Activated CD4-positive, alpha-beta T cell treated with anti-CD3 and anti-CD28 coated beads for 36 hours (primary cell): ENCODE data around the gene PHF5A. TPM values are rescaled to one million over a fixed set of nuclear protein-coding genes. Genes with fewer than 3 reads are reported as not detected.
"Not testable (repeated sequence)": the region's sequence is repeated elsewhere in the genome, so short reads cannot be mapped to it uniquely, and the experiment has no call there.

Experiments used
- ATAC-seq: fragments of 200-7000 bp; cut with Tn5 transposase; one replicate; pipeline ENCODE4 v1.10.0; 2021; ENCODE audit warnings: mild to moderate bottlenecking, moderate library complexity
- CTCF ChIA-PET: fragments of 350-600 bp; sonication (Branson Sonifier 250); formaldehyde crosslinking; loops from one replicate; lab custom pipeline; 2021; ENCODE audit warnings: antibody characterized with exemption; lab: Charles Lee
- POLR2A ChIA-PET: fragments of 350-600 bp; sonication (Branson Sonifier 250); formaldehyde crosslinking; loops from one replicate; lab custom pipeline; 2021; ENCODE audit warnings: antibody characterized with exemption, inconsistent platforms; lab: Charles Lee
- DNase-seq: peaks from one replicate; pipeline ENCODE4 v3.0.0-alpha.2; 2020
- H3K27ac Mint-ChIP-seq: one replicate; pipeline ENCODE4 v1.8.0; 2021; ENCODE audit warnings: mixed read lengths
- H3K27me3 Mint-ChIP-seq: one replicate; pipeline ENCODE4 v1.8.0; 2021; ENCODE audit warnings: mixed read lengths
- H3K36me3 Mint-ChIP-seq: one replicate; pipeline ENCODE4 v1.8.0; 2021; ENCODE audit warnings: low read depth, mixed read lengths
- H3K4me1 Mint-ChIP-seq: one replicate; pipeline ENCODE4 v1.8.0; 2021; ENCODE audit warnings: mixed read lengths
- H3K4me3 Mint-ChIP-seq: one replicate; pipeline ENCODE4 v1.8.0; 2021; ENCODE audit warnings: mild to moderate bottlenecking, moderate library complexity, mixed read lengths
- H3K9me3 Mint-ChIP-seq: one replicate; pipeline ENCODE4 v1.8.0; 2021; ENCODE audit warnings: low read depth, mixed read lengths
- intact Hi-C, 2 experiments: fragments of 100-400 bp; cut with DNase I in 1 of 2; cut with micrococcal nuclease in 1 of 2; formaldehyde crosslinking; loops; one replicate each; pipeline versions ENCODE4 v1.14.2 to v1.15.1; 2022 to 2024; cut with DNase I, micrococcal nuclease
- total RNA-seq, 2 experiments: library from RNA; stranded (reverse); gene quantifications; one replicate each; pipeline ENCODE4 v1.2.3, GENCODE V29; 2021

The PHF5A gene
- total RNA-seq, 2 experiments from 2014 or later = 54.5 to 61.1 TPM

GRCh38 chr22:41435560-41435959 is 32.9 kb downstream of the PHF5A start:
- Mint-ChIP-seq H3K4me1 (peaks cover 9% of the 10 kb centered on the region), H3K9me3 (no peaks in the 10 kb centered on the region), H3K4me3 (no peak overlapping the region), H3K27ac (no peak overlapping the region), H3K36me3 (peaks cover 31% of the 10 kb centered on the region), H3K27me3 (no peaks in the 10 kb centered on the region)
- POLR2A ChIA-PET = no interaction called here
- CTCF ChIA-PET = no interaction called here
- ATAC-seq (no peak), DNase-seq (no peak)
- intact Hi-C loops = no loop called here

DNA sequence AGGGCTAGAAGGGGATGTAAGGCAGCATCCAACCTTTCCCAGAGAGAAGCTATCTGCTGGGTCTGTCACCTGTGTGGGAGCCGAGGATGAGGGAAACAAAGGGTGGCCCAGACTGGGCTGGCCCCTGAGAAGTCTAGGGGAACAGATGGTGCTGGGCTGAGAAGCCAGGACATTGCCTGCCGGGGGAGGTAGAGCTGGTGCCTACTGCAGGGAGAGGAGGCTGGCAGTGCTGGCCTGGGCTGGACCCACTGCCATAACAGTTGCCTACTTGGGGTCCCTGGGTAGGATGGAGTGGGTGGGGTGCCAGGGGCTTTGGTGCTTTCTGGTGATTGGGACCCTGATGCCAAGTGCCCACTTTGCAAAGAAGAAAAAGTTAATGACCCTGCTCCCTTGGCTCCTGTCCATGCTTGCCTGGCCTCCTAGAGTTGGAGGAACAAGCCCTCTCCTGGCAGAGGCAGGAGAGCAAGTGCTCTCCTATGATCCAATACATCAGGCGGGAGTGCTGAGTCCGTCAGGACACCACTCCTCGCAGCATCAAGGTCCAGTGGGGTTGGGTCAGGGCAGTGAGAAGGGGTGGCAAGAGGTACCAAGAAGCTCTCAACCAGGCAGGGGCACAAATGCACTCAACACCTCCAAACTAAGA is 34.0 kb downstream of the PHF5A start:
- H3K4me3 Mint-ChIP-seq, DNase-seq, POLR2A ChIA-PET, intact Hi-C loops, H3K4me1 Mint-ChIP-seq, H3K9me3 Mint-ChIP-seq, H3K27me3 Mint-ChIP-seq, H3K27ac Mint-ChIP-seq, ATAC-seq: not testable (repeated sequence)
- CTCF ChIA-PET = interaction anchor here (0.6 to 1.1 kb wide), 2 partner anchors 84 to 186 kb away, joined by 3 read pairs; no protein-coding TSS in a partner anchor
- H3K36me3 Mint-ChIP-seq = peaks cover 31% of the 10 kb centered on the region

DNA sequence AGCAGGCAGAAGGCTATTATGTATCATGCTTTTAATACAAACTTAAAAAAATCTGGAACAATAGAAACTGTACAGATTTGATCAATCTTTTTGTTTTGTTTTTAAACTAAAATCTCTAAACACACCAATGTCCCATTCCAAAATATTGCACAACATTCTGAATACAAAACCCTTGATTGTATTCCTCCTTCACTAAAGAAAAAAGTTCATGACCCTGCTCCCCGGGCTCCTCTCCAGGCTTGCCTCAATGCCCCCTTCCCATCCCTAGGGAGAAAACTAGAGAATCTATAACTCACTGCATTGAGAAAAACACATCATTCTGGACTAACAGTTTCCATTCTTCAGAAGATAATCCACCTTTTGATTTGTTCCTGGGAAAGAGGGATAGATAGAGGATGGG is 35.0 kb downstream of the PHF5A start:
- CTCF ChIA-PET, DNase-seq, H3K9me3 Mint-ChIP-seq, intact Hi-C loops, H3K4me1 Mint-ChIP-seq, H3K27me3 Mint-ChIP-seq, ATAC-seq, POLR2A ChIA-PET, H3K27ac Mint-ChIP-seq, H3K4me3 Mint-ChIP-seq: not testable (repeated sequence)
- peaks cover 31% of the 10 kb centered on the region for H3K36me3 Mint-ChIP-seq

DNA sequence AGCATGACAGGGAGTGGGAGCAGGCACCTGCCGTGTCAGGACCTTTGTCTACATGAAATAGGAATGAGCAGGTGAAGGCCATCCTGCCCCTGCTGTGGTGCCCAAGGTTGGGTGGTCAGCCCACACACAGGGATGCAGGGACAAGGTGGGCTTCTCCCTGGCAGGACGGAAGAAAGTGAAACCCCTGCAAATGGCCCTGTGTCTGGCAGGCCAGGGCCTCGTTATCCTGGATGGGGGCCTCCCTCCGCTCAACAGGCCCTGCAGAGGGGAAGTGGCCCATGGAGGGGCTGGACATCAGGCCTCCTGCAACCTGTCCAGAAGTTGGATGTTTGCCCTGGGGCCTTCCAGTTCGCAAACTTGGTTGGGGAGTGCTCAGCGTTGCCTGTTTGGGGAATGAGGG is 36.8 kb downstream of the PHF5A start:
- Mint-ChIP-seq H3K27ac (no peak overlapping the region), H3K4me3 (no peak overlapping the region), H3K9me3 (no peaks in the 10 kb centered on the region), H3K27me3 (no peaks in the 10 kb centered on the region), H3K4me1 (peaks cover 7% of the 10 kb centered on the region), H3K36me3 (peaks cover 28% of the 10 kb centered on the region)
- ATAC-seq (no peak), DNase-seq (no peak)
- intact Hi-C loops = no loop called here
- POLR2A ChIA-PET = interaction anchor here (0.7 kb wide), 1 partner anchor 54 kb away, joined by 5 read pairs; no protein-coding TSS in a partner anchor
- CTCF ChIA-PET = no interaction called here

- ATAC-seq = no peak
- CTCF ChIA-PET = no interaction called here
Measured at GRCh38 chr22:41429951-41430332, 38.5 kb downstream of the PHF5A start.

GRCh38 chr22:41429232-41429950 is 39.1 kb downstream of the PHF5A start:
- Mint-ChIP-seq H3K4me3 (no peak overlapping the region), H3K27ac (no peak overlapping the region), H3K4me1 (peaks cover 18% of the 10 kb centered on the region), H3K9me3 (no peaks in the 10 kb centered on the region), H3K27me3 (no peaks in the 10 kb centered on the region), H3K36me3 (peaks cover 19% of the 10 kb centered on the region)
- ATAC-seq = no peak
- ChIA-PET CTCF (interaction anchor here (0.6 kb wide), 1 partner anchor 114 kb away, joined by 3 read pairs; no protein-coding TSS in a partner anchor), POLR2A (no interaction called here)
- intact Hi-C loops = no loop called here
- no peak for DNase-seq

More at GRCh38 chr22:41429951-41430332, 38.5 kb downstream of the PHF5A start:
- Mint-ChIP-seq H3K27me3 (no peaks in the 10 kb centered on the region), H3K4me1 (peaks cover 18% of the 10 kb centered on the region), H3K27ac (no peak overlapping the region), H3K4me3 (no peak overlapping the region), H3K36me3 (peaks cover 19% of the 10 kb centered on the region), H3K9me3 (no peaks in the 10 kb centered on the region)
- DNase-seq = no peak
- intact Hi-C loops = no loop called here
- POLR2A ChIA-PET = no interaction called here

DNA sequence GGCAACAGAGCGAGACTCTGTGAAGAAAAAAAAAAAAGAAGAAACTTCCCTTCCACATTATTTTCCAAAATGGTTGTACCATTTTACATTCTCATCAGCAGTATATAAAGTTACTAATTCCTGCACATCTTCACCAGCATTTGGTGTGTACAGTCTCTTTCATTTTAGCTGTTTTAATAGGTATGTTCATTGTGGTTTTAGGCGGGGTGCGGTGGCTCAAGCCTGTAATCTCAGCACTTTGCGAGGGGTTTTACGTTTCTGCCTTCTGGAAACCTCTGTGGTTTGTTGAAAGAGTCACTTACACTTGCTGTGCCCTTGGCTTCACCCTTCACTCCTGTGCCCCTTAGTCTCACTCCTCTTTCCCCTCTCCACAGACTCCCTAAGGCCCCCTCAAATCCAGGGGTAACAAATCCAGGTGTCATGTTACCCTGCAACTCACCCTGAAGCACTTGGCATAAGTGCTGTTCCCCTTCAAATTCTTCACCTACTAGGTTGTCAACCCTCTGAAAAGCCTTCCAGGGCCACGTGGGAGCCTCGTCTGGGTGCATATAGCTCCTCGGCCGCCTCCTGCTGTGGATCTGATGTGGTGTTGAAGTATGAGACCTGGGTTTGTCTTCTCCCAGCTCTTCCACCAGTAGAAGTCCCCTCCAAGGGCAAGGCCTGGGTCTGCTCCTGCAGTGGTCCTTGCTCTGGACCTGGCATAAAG is 42.7 kb downstream of the PHF5A start:
- H3K27ac Mint-ChIP-seq = peak overlapping the region; percentile 79
- peak; percentile 90 for ATAC-seq

DNA sequence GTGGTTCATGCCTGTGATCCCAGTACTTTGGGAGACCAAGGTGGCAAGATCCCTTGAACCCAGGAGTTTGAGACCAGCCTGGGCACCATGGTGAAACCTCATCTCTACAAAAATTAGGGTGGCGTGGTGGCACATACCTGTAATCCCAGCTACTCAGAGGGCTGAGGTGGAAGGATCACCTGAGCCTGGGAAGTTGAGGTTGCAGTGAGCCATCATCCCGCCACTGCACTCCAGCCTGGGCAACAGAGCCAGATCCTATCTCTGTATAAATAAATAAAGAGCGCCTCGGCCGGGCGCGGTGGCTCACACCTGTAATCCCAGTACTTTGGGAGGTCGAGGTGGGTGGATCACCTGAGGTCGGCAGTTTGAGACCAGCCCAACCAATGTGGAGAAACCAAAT is 49.8 kb downstream of the PHF5A start:
- POLR2A ChIA-PET = interaction anchor here (0.7 kb wide), 1 partner anchor 26 kb away, joined by 3 read pairs; no protein-coding TSS in a partner anchor
- ATAC-seq = no peak

More for the DNA sequence above, 42.7 kb downstream of the PHF5A start:
- Mint-ChIP-seq H3K4me3 (no peak overlapping the region), H3K36me3 (peaks cover 13% of the 10 kb centered on the region), H3K9me3 (no peaks in the 10 kb centered on the region), H3K27me3 (no peaks in the 10 kb centered on the region), H3K4me1 (peaks cover 14% of the 10 kb centered on the region)
- POLR2A ChIA-PET = interaction anchor here (0.6 to 1.1 kb wide), 2 partner anchors 21 to 43 kb away, joined by 3 to 4 read pairs; partner anchors contain the start of genes ACO2, PHF5A and TOB2
- CTCF ChIA-PET = interaction anchor here (0.5 kb wide), 1 partner anchor 19 kb away, joined by 3 read pairs; no protein-coding TSS in a partner anchor
- intact Hi-C loops = no loop called here
- DNase-seq = peak; percentile 72

GRCh38 chr22:41417622-41418390 is 50.7 kb downstream of the PHF5A start:
- H3K36me3 Mint-ChIP-seq = peaks cover 5% of the 10 kb centered on the region
- ATAC-seq = no peak
- ChIA-PET POLR2A (interaction anchor here (0.5 to 0.6 kb wide), 2 partner anchors 168 to 1132 kb away, joined by 5 to 6 read pairs; no protein-coding TSS in a partner anchor), CTCF (interaction anchor here (1.7 kb wide), 1 partner anchor 14 kb away, joined by 9 read pairs; no protein-coding TSS in a partner anchor)
- peaks cover 15% of the 10 kb centered on the region for H3K4me1 Mint-ChIP-seq
- no peak overlapping the region for H3K4me3 Mint-ChIP-seq
- intact Hi-C loops = no loop called here
- no peak overlapping the region for H3K27ac Mint-ChIP-seq
- H3K27me3 Mint-ChIP-seq = no peaks in the 10 kb centered on the region
- H3K9me3 Mint-ChIP-seq = no peaks in the 10 kb centered on the region
- DNase-seq = no peak

More for the DNA sequence above, 49.8 kb downstream of the PHF5A start:
- H3K4me1 Mint-ChIP-seq = peaks cover 15% of the 10 kb centered on the region
- H3K27ac Mint-ChIP-seq = no peak overlapping the region
- H3K4me3 Mint-ChIP-seq = no peak overlapping the region
- peaks cover 6% of the 10 kb centered on the region for H3K36me3 Mint-ChIP-seq
- no peak for DNase-seq
- intact Hi-C loops = no loop called here
- CTCF ChIA-PET = no interaction called here
- H3K9me3 Mint-ChIP-seq = no peaks in the 10 kb centered on the region
- H3K27me3 Mint-ChIP-seq = no peaks in the 10 kb centered on the region

DNA sequence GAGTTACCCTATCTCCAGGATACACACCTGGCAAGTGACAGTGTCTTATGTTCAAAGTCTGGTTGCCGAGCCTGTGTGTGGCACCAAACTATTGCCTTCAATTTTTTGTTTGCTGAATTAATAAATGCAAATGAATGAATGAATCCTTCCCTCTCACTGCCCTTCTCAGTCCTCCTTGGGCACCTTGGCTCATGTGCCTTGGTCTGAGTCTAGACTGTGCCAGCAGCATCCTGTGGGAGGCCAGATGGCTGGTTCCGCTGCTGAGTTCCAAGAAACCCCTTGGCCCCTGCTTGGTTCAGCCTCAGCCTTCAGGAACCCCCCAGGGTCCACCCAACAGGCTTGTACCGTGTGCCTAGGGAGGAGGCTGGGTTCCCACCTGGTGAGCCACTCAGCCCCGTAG is 52.9 kb downstream of the PHF5A start:
- DNase-seq (no peak), ATAC-seq (no peak)
- H3K4me3 Mint-ChIP-seq = peak overlapping the region; percentile 85
- H3K27ac Mint-ChIP-seq = peak overlapping the region; percentile 69
- peaks cover 7% of the 10 kb centered on the region for H3K36me3 Mint-ChIP-seq
- intact Hi-C loops = no loop called here
- POLR2A ChIA-PET = interaction anchor here (0.7 kb wide), 1 partner anchor 13 kb away, joined by 3 read pairs; no protein-coding TSS in a partner anchor
- no peaks in the 10 kb centered on the region for H3K9me3 Mint-ChIP-seq
- no peaks in the 10 kb centered on the region for H3K27me3 Mint-ChIP-seq
- peaks cover 24% of the 10 kb centered on the region for H3K4me1 Mint-ChIP-seq
- CTCF ChIA-PET = no interaction called here
